IPS-20b (cell line): Measurements from ENCODE around the gene SERPINA10.
"Not testable (repeated sequence)": the region's sequence is repeated elsewhere in the genome, so short reads cannot be mapped to it uniquely, and the experiment has no call there.

Source experiments
- H3K27ac ChIP-seq: one replicate; pipeline ENCODE4 v1.5.1; 2013; ENCODE audit warnings: low read length
- H3K27me3 ChIP-seq: 2 replicates; pipeline ENCODE4 v1.6.1; 2013; ENCODE audit warnings: mild to moderate bottlenecking, low read length, inconsistent platforms; ENCODE audit not compliant: insufficient read depth
- H3K36me3 ChIP-seq: 2 replicates; pipeline ENCODE4 v1.6.1; 2013; ENCODE audit warnings: low read depth, mild to moderate bottlenecking, inconsistent platforms, low read length, moderate library complexity; ENCODE audit not compliant: insufficient read depth
- H3K4me1 ChIP-seq: 2 replicates; pipeline ENCODE4 v1.6.1; 2013; ENCODE audit warnings: mild to moderate bottlenecking, control low read depth, inconsistent platforms, low read length, moderate library complexity; ENCODE audit not compliant: insufficient read depth
- H3K4me3 ChIP-seq: 2 replicates; pipeline ENCODE4 v1.5.1; 2013; ENCODE audit warnings: mild to moderate bottlenecking, low read length, inconsistent platforms
- H3K9ac ChIP-seq: 2 replicates; pipeline ENCODE4 v1.6.1; 2013; ENCODE audit warnings: low read depth, mild to moderate bottlenecking, inconsistent platforms, low read length, moderate library complexity
- H3K9me3 ChIP-seq: 2 replicates; pipeline ENCODE4 v1.6.1; 2013; ENCODE audit warnings: mild to moderate bottlenecking, low read depth, low read length, inconsistent platforms; ENCODE audit not compliant: insufficient read depth

Gene SERPINA10

GRCh38 chr14:94310248-94310647 lies 17.2 kb upstream of the SERPINA10 start:
- no peak overlapping the region for H3K4me3 ChIP-seq
- H3K9me3 ChIP-seq = peaks cover 10% of the 10 kb centered on the region
- no peaks in the 10 kb centered on the region for H3K27me3 ChIP-seq

GRCh38 chr14:94309721-94310120 lies 16.7 kb upstream of the SERPINA10 start:
- Histone ChIP-seq H3K9ac (no peak overlapping the region), H3K27ac (no peak overlapping the region), H3K4me3 (no peak overlapping the region), H3K4me1 (no peaks in the 10 kb centered on the region), H3K36me3 (no peaks in the 10 kb centered on the region), H3K27me3 (no peaks in the 10 kb centered on the region), H3K9me3 (peaks cover 10% of the 10 kb centered on the region)

More at GRCh38 chr14:94310248-94310647, 17.2 kb upstream of the SERPINA10 start:
- H3K36me3 ChIP-seq = no peaks in the 10 kb centered on the region
- no peak overlapping the region for H3K9ac ChIP-seq
- H3K4me1 ChIP-seq = no peaks in the 10 kb centered on the region
- no peak overlapping the region for H3K27ac ChIP-seq

GRCh38 chr14:94307410-94307992 lies 14.4 kb upstream of the SERPINA10 start:
- H3K27me3 ChIP-seq = no peaks in the 10 kb centered on the region
- H3K4me3 ChIP-seq = no peak overlapping the region
- no peak overlapping the region for H3K9ac ChIP-seq
- no peaks in the 10 kb centered on the region for H3K36me3 ChIP-seq
- peaks cover 10% of the 10 kb centered on the region for H3K9me3 ChIP-seq
- no peaks in the 10 kb centered on the region for H3K4me1 ChIP-seq
- no peak overlapping the region for H3K27ac ChIP-seq

GRCh38 chr14:94306047-94306978 lies 13.2 kb upstream of the SERPINA10 start:
- H3K36me3 ChIP-seq = no peaks in the 10 kb centered on the region
- H3K9ac ChIP-seq = no peak overlapping the region
- no peaks in the 10 kb centered on the region for H3K27me3 ChIP-seq
- no peaks in the 10 kb centered on the region for H3K4me1 ChIP-seq
- H3K27ac ChIP-seq = no peak overlapping the region
- H3K4me3 ChIP-seq = no peak overlapping the region
- H3K9me3 ChIP-seq = peaks cover 10% of the 10 kb centered on the region

GRCh38 chr14:94305620-94306019 lies 12.6 kb upstream of the SERPINA10 start:
- H3K9me3 ChIP-seq = peaks cover 10% of the 10 kb centered on the region
- H3K9ac ChIP-seq = no peak overlapping the region
- no peak overlapping the region for H3K4me3 ChIP-seq
- H3K27ac ChIP-seq = no peak overlapping the region
- no peaks in the 10 kb centered on the region for H3K27me3 ChIP-seq
- H3K36me3 ChIP-seq = no peaks in the 10 kb centered on the region
- no peaks in the 10 kb centered on the region for H3K4me1 ChIP-seq

- Histone ChIP-seq H3K4me3 (no peak overlapping the region), H3K27ac (no peak overlapping the region), H3K9me3 (peaks cover 10% of the 10 kb centered on the region), H3K4me1 (no peaks in the 10 kb centered on the region), H3K9ac (no peak overlapping the region), H3K36me3 (no peaks in the 10 kb centered on the region), H3K27me3 (no peaks in the 10 kb centered on the region)
Observed at GRCh38 chr14:94304243-94304642, 11.2 kb upstream of the SERPINA10 start.

- H3K36me3 ChIP-seq = no peaks in the 10 kb centered on the region
- no peaks in the 10 kb centered on the region for H3K4me1 ChIP-seq
- no peak overlapping the region for H3K27ac ChIP-seq
- H3K9me3 ChIP-seq = peaks cover 7% of the 10 kb centered on the region
- H3K4me3 ChIP-seq = no peak overlapping the region
- no peak overlapping the region for H3K9ac ChIP-seq
- no peaks in the 10 kb centered on the region for H3K27me3 ChIP-seq
Observed at GRCh38 chr14:94303111-94303510, 10.0 kb upstream of the SERPINA10 start.

GRCh38 chr14:94298130-94298529 lies 5.1 kb upstream of the SERPINA10 start:
- no peaks in the 10 kb centered on the region for H3K36me3 ChIP-seq
- H3K4me3 ChIP-seq = no peak overlapping the region
- no peak overlapping the region for H3K9ac ChIP-seq

GRCh38 chr14:94296181-94296545 lies 3.1 kb upstream of the SERPINA10 start:
- H3K36me3 ChIP-seq, H3K4me1 ChIP-seq, H3K27me3 ChIP-seq, H3K4me3 ChIP-seq, H3K9me3 ChIP-seq, H3K9ac ChIP-seq, H3K27ac ChIP-seq: not testable (repeated sequence)

More at GRCh38 chr14:94298130-94298529, 5.1 kb upstream of the SERPINA10 start:
- Histone ChIP-seq H3K27ac (no peak overlapping the region), H3K4me1 (no peaks in the 10 kb centered on the region), H3K27me3 (no peaks in the 10 kb centered on the region), H3K9me3 (no peaks in the 10 kb centered on the region)

GRCh38 chr14:94295360-94296180 lies 2.5 kb upstream of the SERPINA10 start:
- Histone ChIP-seq H3K9ac (no peak overlapping the region), H3K4me3 (no peak overlapping the region), H3K27ac (no peak overlapping the region), H3K4me1 (no peaks in the 10 kb centered on the region), H3K9me3 (no peaks in the 10 kb centered on the region), H3K36me3 (no peaks in the 10 kb centered on the region), H3K27me3 (no peaks in the 10 kb centered on the region)

GRCh38 chr14:94293578-94293924 lies 483 bp upstream of the SERPINA10 start:
- no peaks in the 10 kb centered on the region for H3K27me3 ChIP-seq
- H3K4me1 ChIP-seq = no peaks in the 10 kb centered on the region
- no peaks in the 10 kb centered on the region for H3K36me3 ChIP-seq
- H3K9ac ChIP-seq = no peak overlapping the region
- H3K4me3 ChIP-seq = no peak overlapping the region
- no peak overlapping the region for H3K27ac ChIP-seq
- H3K9me3 ChIP-seq = no peaks in the 10 kb centered on the region
